Stomach (tissue), 9 donors: ENCODE data around the gene ANTXRL. TPM values are rescaled to one million over a fixed set of nuclear protein-coding genes. Genes with fewer than 3 reads are reported as not detected.
"Not testable (repeated sequence)": the region's sequence is repeated elsewhere in the genome, so short reads cannot be mapped to it uniquely, and the experiment has no call there.

Experiments
- DNase-seq, 2 donors: peaks; one replicate each; pipeline versions ENCODE4 v3.0.0 to v3.0.0-alpha.2; 2013 to 2019
- H3K27ac ChIP-seq, 5 donors: fragments of 200-600 bp in 4 of 5; sonication (generic) in 4 of 5; one replicate each; pipeline ENCODE4 v1.5.1; 2013 to 2019; ENCODE audit warnings: mild to moderate bottlenecking in 1 of 5, moderate library complexity in 1 of 5
- H3K27me3 ChIP-seq, 3 donors: fragments of 200-600 bp; sonication (generic); one replicate each; pipeline ENCODE4 v1.5.1; 2017 to 2019; ENCODE audit warnings: mixed run types in 1 of 3
- H3K36me3 ChIP-seq, 4 donors: fragments of 200-600 bp; sonication (generic); 1 replicate in 3 of 4; 2 replicates in 1 of 4; pipeline ENCODE4 v1.5.1; 2016 to 2019
- H3K4me1 ChIP-seq, 4 donors: fragments of 200-600 bp; sonication (generic); one replicate each; pipeline ENCODE4 v1.5.1; 2016 to 2019
- H3K4me3 ChIP-seq, 4 donors: fragments of 200-600 bp; sonication (generic) in 3 of 4; one replicate each; pipeline ENCODE4 v1.5.1; 2016 to 2019; ENCODE audit warnings: mild to moderate bottlenecking in 1 of 4
- H3K9me3 ChIP-seq, 4 donors: fragments of 200-600 bp; sonication (generic); one replicate each; pipeline ENCODE4 v1.5.1; 2016 to 2019
- CTCF ChIP-seq, 7 experiments: fragments of 450-650 bp in 4 of 7; fragments of 200-600 bp in 3 of 7; sonication (generic) in 3 of 7; IDR thresholded peaks; one replicate each; pipeline ENCODE4 v1.5.1; 2016 to 2019; ENCODE audit warnings: antibody characterized with exemption in 7 of 7, control low read depth in 2 of 7, mild to moderate bottlenecking in 1 of 7
- EP300 ChIP-seq: sonication (generic); formaldehyde crosslinking; IDR thresholded peaks from one replicate; pipeline ENCODE4 v1.6.1; 2017; ENCODE audit warnings: antibody characterized with exemption
- POLR2A ChIP-seq, 4 donors: fragments of 450-650 bp; IDR thresholded peaks; one replicate each; pipeline ENCODE4 v1.6.1; 2016; ENCODE audit warnings: antibody characterized with exemption in 4 of 4, control low read depth in 2 of 4, mild to moderate bottlenecking in 1 of 4, moderate library complexity in 1 of 4
- POLR2AphosphoS5 ChIP-seq, 3 donors: sonication (generic); formaldehyde crosslinking; IDR thresholded peaks; one replicate each; pipeline ENCODE4 v1.6.1; 2016; ENCODE audit warnings: antibody characterized with exemption in 3 of 3
- WGBS, 5 donors: extraction: QIAGEN DNeasy Blood & Tissue Kit in 3 of 5; methylation state at CpG; one replicate each; pipeline versions ENCODE4 v1.1.5 to v1.1.7; 2013 to 2018; 5-methylcytosine and 5-hydroxymethylcytosine counted together
- intact Hi-C: fragments of 100-400 bp; cut with DNase I; formaldehyde crosslinking; loops from one replicate; pipeline ENCODE4 v1.15.1; 2023; ENCODE audit warnings: low total_unique reads
- polyA plus RNA-seq, 3 donors: library from polyadenylated mRNA; stranded (reverse); fragments of 200-250 nt; gene quantifications; one replicate each; pipeline ENCODE4 v1.2.3, GENCODE V29; 2013
- total RNA-seq, 5 donors: library from RNA; depleted of rRNA; stranded (reverse); fragments of >200 nt; gene quantifications; one replicate each; pipeline versions ENCODE4 v1.1.0 to v1.2.3, GENCODE V29; 2014 to 2016
- donor health status: healthy with polysubstance abuse.
- donor health status: Bipolar disorder and iron deficiency.
- donor health status: healthy.

ANTXRL gene
- total and polyA plus RNA-seq, 8 donors = not detected

- WGBS, 5 donors = 78 to 97% (median 94%) methylated on average over 5 to 6 of the region's 6 CpGs
- H3K27me3 ChIP-seq = no peaks in the 10 kb centered on the region
- H3K4me3 ChIP-seq = no peak overlapping the region
- peak in 1 of 2 donors; percentile 14 for DNase-seq
- H3K4me1 ChIP-seq = no peaks in the 10 kb centered on the region
- no peak overlapping the region for H3K27ac ChIP-seq
- no peaks in the 10 kb centered on the region for H3K9me3 ChIP-seq
- no peaks in the 10 kb centered on the region for H3K36me3 ChIP-seq
- TF ChIP-seq POLR2A (IDR thresholded peaks at IDR 0.05) = no peak
- TF ChIP-seq CTCF (IDR thresholded peaks at IDR 0.05) = no peak
- intact Hi-C loops = no loop called here
Observed at GRCh38 chr10:46263831-46264268, 22.9 kb upstream of the ANTXRL start.

DNA sequence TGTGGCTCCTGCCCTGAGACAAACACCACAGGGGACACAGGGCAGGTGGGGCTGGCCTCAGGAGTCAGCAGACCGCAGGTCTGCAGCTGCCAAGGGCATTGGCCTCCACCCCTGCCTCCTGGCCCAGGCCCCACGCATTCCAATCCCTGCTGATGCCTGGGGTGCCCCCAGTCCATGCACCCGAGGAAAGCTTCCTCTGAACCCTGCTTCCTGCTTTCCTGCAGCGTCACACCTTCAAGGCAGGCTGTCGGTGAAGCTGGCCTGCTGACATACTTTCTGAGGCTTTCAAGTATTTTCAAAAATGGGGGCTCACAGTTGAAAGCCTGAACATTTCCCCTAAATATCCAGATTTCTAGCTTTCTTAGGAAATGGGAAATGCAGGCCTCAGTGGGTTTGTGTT, 22.5 kb upstream of the ANTXRL start:
- intact Hi-C loops = no loop called here
- no peaks in the 10 kb centered on the region for H3K4me1 ChIP-seq
- WGBS, 5 donors = 77 to 87% (median 80%) methylated on average over 1 to 5 of the region's 5 CpGs
- H3K27me3 ChIP-seq = no peaks in the 10 kb centered on the region
- H3K4me3 ChIP-seq = no peak overlapping the region
- H3K36me3 ChIP-seq = no peaks in the 10 kb centered on the region
- no peak for TF ChIP-seq POLR2AphosphoS5 (IDR thresholded peaks at IDR 0.05)
- TF ChIP-seq EP300 = no peak
- no peak for TF ChIP-seq CTCF (IDR thresholded peaks at IDR 0.05)
- no peak for TF ChIP-seq POLR2A (IDR thresholded peaks at IDR 0.05)
- peak in 1 of 2 donors; percentile 11 for DNase-seq
- no peak overlapping the region for H3K27ac ChIP-seq
- no peaks in the 10 kb centered on the region for H3K9me3 ChIP-seq

DNA sequence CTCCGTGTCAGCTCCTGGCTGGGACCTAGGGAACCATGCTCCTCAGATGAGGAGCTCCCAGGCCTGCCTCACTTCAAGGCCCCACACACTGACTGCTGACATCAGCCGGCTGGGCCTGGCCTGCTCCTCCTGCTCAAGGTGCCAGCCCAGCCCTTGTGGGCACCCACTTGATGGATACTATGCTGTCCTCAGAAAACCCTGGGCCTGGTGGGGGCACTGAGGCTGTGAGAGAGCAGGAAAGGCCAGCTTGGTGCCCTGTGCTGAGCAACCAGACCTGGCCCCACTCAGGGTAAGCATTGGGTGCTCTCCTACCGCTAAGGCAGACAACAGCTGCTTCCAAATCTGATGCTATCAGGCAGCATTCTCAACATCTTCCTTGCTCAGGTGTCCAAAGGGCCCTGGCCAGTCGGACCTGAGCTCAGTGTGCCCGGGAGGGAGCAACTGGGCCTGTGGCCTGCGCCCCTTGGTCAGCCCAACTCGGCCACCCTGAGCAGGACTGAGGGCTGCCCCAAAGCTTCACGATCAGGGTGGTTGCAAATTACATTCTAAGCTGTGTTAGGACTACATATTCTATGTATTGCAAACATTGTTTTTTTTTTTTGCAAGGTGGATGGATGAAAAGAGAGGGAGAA, 21.9 kb upstream of the ANTXRL start:
- TF ChIP-seq EP300 = no peak
- TF ChIP-seq POLR2A (IDR thresholded peaks at IDR 0.05) = no peak
- no peak for TF ChIP-seq POLR2AphosphoS5 (IDR thresholded peaks at IDR 0.05)
- 89 to 96% (median 93%) methylated on average over 7 to 8 of the region's 8 CpGs for WGBS, 5 donors
- intact Hi-C loops = no loop called here
- H3K9me3 ChIP-seq = no peaks in the 10 kb centered on the region
- peak in 1 of 2 donors; percentile 18 for DNase-seq
- H3K27me3 ChIP-seq = no peaks in the 10 kb centered on the region
- no peak overlapping the region for H3K27ac ChIP-seq
- H3K4me3 ChIP-seq = no peak overlapping the region
- H3K36me3 ChIP-seq = no peaks in the 10 kb centered on the region
- H3K4me1 ChIP-seq = no peaks in the 10 kb centered on the region

DNA sequence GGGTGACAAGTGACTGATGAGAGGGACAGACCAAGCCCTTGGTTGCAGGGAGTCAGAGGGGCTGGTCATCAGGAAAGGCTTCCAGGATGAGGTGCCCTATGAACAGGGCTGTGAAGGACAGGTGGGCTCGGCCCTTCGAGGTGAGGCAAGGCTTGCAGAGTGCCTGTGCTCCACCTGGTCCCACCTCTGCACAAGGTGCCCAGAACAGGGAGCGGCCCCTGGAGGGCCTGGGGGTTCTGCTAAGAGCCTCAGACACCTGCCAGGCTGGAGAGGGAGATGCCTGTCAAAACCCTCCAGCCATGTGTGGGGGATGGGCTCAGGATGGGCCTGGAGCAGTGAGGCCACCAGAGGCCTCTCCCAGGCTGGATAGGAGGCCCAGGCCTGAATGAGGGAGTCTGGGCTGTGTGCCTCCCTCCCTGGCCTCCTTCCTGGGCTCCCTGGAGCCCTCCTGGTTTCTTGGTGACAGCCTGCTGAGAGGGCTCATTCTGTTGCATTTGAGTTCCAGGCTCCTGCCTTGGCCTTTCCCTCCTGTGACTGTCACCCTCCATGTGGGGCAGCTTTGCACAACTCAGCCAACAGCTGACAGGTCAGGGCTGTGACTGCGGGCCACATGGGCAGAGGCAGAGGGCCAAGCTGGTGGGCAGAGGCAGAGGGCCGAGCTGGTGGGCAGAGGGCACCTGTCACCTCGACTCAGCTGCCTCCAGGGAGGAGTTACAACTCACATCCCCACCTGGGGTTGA, 21.1 kb upstream of the ANTXRL start:
- DNase-seq = peak in 1 of 2 donors; percentile 5
- WGBS, 5 donors = 74 to 89% (median 83%) methylated on average over 5 to 6 of the region's 6 CpGs
- H3K9me3 ChIP-seq, H3K36me3 ChIP-seq, H3K27me3 ChIP-seq, H3K4me1 ChIP-seq, intact Hi-C loops, H3K27ac ChIP-seq, H3K4me3 ChIP-seq: not testable (repeated sequence)

DNA sequence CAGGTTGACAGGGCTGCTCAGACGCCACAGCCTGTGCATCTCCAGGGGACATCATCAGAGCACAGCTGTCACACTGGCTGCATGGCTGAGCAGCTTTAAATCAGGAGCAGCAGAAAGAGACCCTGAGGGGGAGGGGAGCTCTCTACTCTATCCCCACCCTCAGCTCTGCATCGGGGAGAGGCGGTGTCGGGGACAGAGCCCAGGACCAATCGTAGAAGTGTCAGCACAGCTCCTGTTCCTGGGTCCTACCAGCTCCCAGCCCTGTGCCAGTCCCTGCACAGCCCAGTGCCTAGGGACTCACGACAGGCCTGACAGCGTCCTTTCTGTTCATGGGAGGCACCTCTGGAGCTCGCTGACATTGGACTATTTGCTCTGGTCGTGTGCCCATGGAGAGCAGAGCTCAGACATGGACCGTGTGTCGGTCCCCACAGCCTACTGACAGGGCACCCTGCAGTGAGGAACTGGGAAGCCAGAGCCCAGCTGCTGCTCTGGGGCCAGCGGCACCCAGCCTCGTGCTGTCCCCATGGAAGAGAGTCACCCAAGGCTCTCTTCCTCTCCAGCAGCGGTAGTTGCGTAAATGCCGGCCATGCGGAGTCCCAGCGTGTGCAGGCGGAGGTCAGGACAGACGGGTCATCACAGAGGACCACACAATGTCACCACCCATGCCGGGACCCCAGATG, 20.4 kb upstream of the ANTXRL start:
- 74 to 92% (median 84%) methylated on average over 15 to 21 of the region's 21 CpGs for WGBS, 5 donors
- Histone ChIP-seq H3K4me3 (no peak overlapping the region), H3K27me3 (no peaks in the 10 kb centered on the region), H3K36me3 (no peaks in the 10 kb centered on the region), H3K4me1 (no peaks in the 10 kb centered on the region), H3K9me3 (no peaks in the 10 kb centered on the region), H3K27ac (no peak overlapping the region)
- DNase-seq = peak in 1 of 2 donors; percentile 21
- intact Hi-C loops = no loop called here
- no peak for TF ChIP-seq CTCF (IDR thresholded peaks at IDR 0.05)
- no peak for TF ChIP-seq POLR2AphosphoS5 (IDR thresholded peaks at IDR 0.05)
- TF ChIP-seq EP300 = no peak
